ENCODE data around the gene PSMG2. TPM values are rescaled to one million over a fixed set of nuclear protein-coding genes. Genes with fewer than 3 reads are reported as not detected.

Gene PSMG2, protein sequence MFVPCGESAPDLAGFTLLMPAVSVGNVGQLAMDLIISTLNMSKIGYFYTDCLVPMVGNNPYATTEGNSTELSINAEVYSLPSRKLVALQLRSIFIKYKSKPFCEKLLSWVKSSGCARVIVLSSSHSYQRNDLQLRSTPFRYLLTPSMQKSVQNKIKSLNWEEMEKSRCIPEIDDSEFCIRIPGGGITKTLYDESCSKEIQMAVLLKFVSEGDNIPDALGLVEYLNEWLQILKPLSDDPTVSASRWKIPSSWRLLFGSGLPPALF
- 10 to 100 TPM; 72.1 to 80.5 TPM for total RNA-seq

DNA sequence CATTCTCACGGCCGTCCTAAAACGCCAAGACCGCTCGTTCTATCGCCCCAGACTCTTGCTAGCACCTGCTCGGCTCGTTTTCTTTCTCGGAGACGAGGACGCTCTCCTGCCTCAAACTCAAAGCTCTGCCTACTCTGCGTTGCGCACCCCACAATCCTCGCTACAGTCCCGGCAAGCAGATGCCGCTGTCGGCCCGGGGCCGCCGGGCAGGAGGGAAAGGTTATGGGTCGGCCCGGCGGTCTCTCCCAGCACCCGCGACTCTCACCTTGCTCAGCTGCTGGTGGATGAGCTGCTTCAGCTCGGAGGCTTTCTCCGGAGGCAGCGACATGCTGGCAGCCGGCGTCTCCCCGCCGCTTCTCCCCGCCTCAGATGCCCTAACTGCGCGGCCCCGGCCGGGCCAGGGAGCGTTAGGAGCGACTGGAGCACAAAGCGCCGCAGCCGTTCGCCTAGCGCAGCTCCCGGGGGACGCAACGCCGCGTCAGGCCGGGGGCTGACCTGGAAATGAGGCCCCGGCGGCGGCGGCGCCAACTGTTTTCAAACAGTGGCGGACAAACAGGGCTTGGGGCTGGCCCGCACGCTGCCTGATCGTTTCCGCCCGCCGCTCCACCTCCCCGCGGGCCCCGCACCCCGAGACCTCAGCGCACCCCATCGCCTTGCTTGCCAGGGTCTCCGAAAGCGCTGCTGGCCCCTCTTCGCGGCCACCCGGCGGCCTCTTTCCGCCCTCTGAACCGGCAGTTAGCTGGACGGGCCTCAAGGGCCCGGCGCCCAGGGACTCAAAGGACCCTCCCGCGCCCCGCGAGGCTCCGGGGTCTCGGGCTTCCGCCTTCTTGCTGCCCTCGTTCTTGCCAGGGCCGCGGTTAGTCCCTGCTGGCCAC, at the start of gene PSMG2, which contains the start of gene CEP76:
Gene PSMG2 (plus strand): TSS at position 822 of the 875 bp plus-strand sequence. CDS start 66 bp downstream, outside the sequence.
Gene CEP76 (minus strand): TSS at position 503 of the 875 bp plus-strand sequence. CDS start 175 bp downstream, at position 328.
- DNase-seq (ENCODE audit: low spot score) (peak; percentile 90), ATAC-seq (peak; percentile 93 to 94)
- Mint-ChIP-seq H3K4me3 (peak within 1 kb of the TSS; percentile 96), H3K9me3 (no peaks in the 10 kb centered on the region), H3K36me3 (peaks cover 13% of the 10 kb centered on the region), H3K27ac (peak within 1 kb of the TSS; percentile 80 to 98), H3K4me1 (ENCODE audit: low read depth in 2 of 2) (peaks cover 32 to 43% of the 10 kb centered on the region in 2 donors), H3K27me3 (no peaks in the 10 kb centered on the region)

GRCh38 chr18:12654971-12655370, 47.9 kb upstream of the PSMG2 start:
- Mint-ChIP-seq H3K9me3 (no peaks in the 10 kb centered on the region), H3K36me3 (no peaks in the 10 kb centered on the region), H3K27ac (peak overlapping the region in 1 of 2 donors; percentile 26), H3K4me3 (peak overlapping the region; percentile 17), H3K27me3 (peaks cover 8 to 22% of the 10 kb centered on the region in 2 donors), H3K4me1 (ENCODE audit: low read depth in 2 of 2) (peaks cover 21 to 31% of the 10 kb centered on the region in 2 donors)
- DNase-seq (ENCODE audit: low spot score): no peak
- ATAC-seq: no peak

GRCh38 chr18:12656605-12656937, 46.3 kb upstream of the PSMG2 start:
- H3K4me1 Mint-ChIP-seq (ENCODE audit: low read depth in 2 of 2): peaks cover 21 to 31% of the 10 kb centered on the region in 2 donors
- DNase-seq (ENCODE audit: low spot score): no peak
- H3K36me3 Mint-ChIP-seq: no peaks in the 10 kb centered on the region
- peaks cover 8 to 22% of the 10 kb centered on the region in 2 donors for H3K27me3 Mint-ChIP-seq
- peak overlapping the region; percentile 68 for H3K4me3 Mint-ChIP-seq
- ATAC-seq: no peak
- peak overlapping the region in 1 of 2 donors; percentile 79 for H3K27ac Mint-ChIP-seq
- no peaks in the 10 kb centered on the region for H3K9me3 Mint-ChIP-seq

GRCh38 chr18:12656938-12657683, 45.7 kb upstream of the PSMG2 start:
- Mint-ChIP-seq H3K4me3 (peak overlapping the region; percentile 68), H3K36me3 (no peaks in the 10 kb centered on the region), H3K9me3 (no peaks in the 10 kb centered on the region), H3K4me1 (ENCODE audit: low read depth in 2 of 2) (peaks cover 21 to 31% of the 10 kb centered on the region in 2 donors), H3K27ac (peak overlapping the region in 1 of 2 donors; percentile 79), H3K27me3 (peaks cover 8 to 17% of the 10 kb centered on the region in 2 donors)
- DNase-seq (ENCODE audit: low spot score) (no peak), ATAC-seq (peak; percentile 76 to 77)

- H3K4me3 Mint-ChIP-seq: peak within 1 kb of the TSS; percentile 91
- H3K27me3 Mint-ChIP-seq: peaks cover 8 to 10% of the 10 kb centered on the region in 2 donors
- H3K27ac Mint-ChIP-seq: peak within 1 kb of the TSS; percentile 66 to 79
- no peaks in the 10 kb centered on the region for H3K36me3 Mint-ChIP-seq
- peaks cover 21 to 29% of the 10 kb centered on the region in 2 donors for H3K4me1 Mint-ChIP-seq (ENCODE audit: low read depth in 2 of 2)
- DNase-seq (ENCODE audit: low spot score) (peak; percentile 73), ATAC-seq (peak; percentile 85 to 93)
- H3K9me3 Mint-ChIP-seq: no peaks in the 10 kb centered on the region
Observed at GRCh38 chr18:12657684-12658425, 45.0 kb upstream of the PSMG2 start, which contains the start of gene SPIRE1. SPIRE1 (minus strand) TSS chr18:12658107; CDS start chr18:12657866, 241 bp downstream.

- Mint-ChIP-seq H3K9me3 (no peaks in the 10 kb centered on the region), H3K36me3 (no peaks in the 10 kb centered on the region), H3K4me3 (peak overlapping the region; percentile 91), H3K4me1 (ENCODE audit: low read depth in 2 of 2) (peaks cover 14 to 21% of the 10 kb centered on the region in 2 donors), H3K27me3 (peaks cover 3 to 7% of the 10 kb centered on the region in 2 donors), H3K27ac (peak overlapping the region; percentile 66 to 69)
- ATAC-seq (no peak), DNase-seq (ENCODE audit: low spot score) (no peak)
Observed at GRCh38 chr18:12658426-12659138, 44.3 kb upstream of the PSMG2 start.

- no peaks in the 10 kb centered on the region for H3K36me3 Mint-ChIP-seq
- no peak for DNase-seq (ENCODE audit: low spot score)
- no peak for ATAC-seq
- no peak overlapping the region for H3K4me3 Mint-ChIP-seq
- no peak overlapping the region for H3K27ac Mint-ChIP-seq
- H3K9me3 Mint-ChIP-seq: no peaks in the 10 kb centered on the region
- peaks cover 3% of the 10 kb centered on the region in 2 donors for H3K27me3 Mint-ChIP-seq
- H3K4me1 Mint-ChIP-seq (ENCODE audit: low read depth in 2 of 2): peaks cover 13 to 18% of the 10 kb centered on the region in 2 donors
Observed at GRCh38 chr18:12659904-12660605, 42.8 kb upstream of the PSMG2 start.

DNA sequence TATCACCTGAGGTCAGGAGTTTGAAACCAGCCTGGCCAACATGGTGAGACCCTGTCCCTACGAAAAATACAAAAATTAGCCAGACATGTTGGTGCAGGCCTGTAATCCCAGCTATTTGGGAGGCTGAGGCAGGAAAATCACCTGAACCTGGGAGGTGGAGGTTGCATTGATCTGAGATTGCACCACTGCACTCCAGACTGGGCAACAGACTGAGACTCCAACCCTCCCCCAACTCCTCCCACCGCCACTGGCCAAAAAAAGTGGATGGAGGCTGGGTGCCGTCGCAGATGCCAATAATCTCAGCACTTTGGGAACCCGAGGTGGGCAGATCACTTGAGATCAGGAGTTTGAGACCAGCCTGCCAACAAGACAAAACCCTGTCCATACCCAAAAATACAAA, 34.8 kb upstream of the PSMG2 start:
- no peak overlapping the region for H3K4me3 Mint-ChIP-seq
- no peak for ATAC-seq
- H3K27ac Mint-ChIP-seq: no peak overlapping the region
- H3K36me3 Mint-ChIP-seq: no peaks in the 10 kb centered on the region
- no peaks in the 10 kb centered on the region for H3K9me3 Mint-ChIP-seq
- H3K27me3 Mint-ChIP-seq: no peaks in the 10 kb centered on the region
- no peak for DNase-seq (ENCODE audit: low spot score)
- no peaks in the 10 kb centered on the region for H3K4me1 Mint-ChIP-seq (ENCODE audit: low read depth in 2 of 2)

DNA sequence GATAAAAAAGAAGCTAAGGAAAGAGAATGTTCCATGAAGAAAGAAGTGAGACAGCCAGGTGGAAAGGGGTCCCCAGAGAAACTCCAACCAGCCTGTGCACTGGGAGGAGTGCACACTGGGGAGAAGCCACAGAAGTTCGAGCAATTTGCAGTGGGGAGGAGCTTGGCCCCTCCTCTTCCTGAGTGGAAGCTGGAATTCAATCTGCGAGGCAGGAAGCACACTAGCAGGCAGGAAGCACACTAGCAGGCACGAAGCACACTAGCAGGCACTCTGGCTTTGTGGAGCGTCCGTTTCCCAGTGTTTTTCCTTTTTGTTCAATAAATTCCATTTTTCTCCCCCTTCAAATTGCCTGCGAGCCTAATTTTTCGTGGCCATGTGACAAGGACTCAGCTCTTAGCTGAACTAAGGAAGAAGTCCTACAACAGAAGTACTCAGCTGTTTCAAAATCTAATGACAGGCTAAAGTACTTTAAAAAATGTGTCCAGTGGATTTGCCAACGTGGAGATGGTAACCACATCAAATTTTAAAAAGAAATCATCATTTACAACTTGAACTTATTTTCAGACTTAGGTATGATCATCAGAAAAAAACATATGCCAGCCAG, 23.6 kb upstream of the PSMG2 start:
- peak overlapping the region in 1 of 2 donors; percentile 10 for H3K27ac Mint-ChIP-seq
- ATAC-seq (no peak), DNase-seq (ENCODE audit: low spot score) (no peak)
- no peaks in the 10 kb centered on the region for H3K27me3 Mint-ChIP-seq
- no peak overlapping the region for H3K4me3 Mint-ChIP-seq
- H3K4me1 Mint-ChIP-seq (ENCODE audit: low read depth in 2 of 2): peaks cover 4 to 6% of the 10 kb centered on the region in 2 donors
- no peaks in the 10 kb centered on the region for H3K9me3 Mint-ChIP-seq
- H3K36me3 Mint-ChIP-seq: no peaks in the 10 kb centered on the region

DNA sequence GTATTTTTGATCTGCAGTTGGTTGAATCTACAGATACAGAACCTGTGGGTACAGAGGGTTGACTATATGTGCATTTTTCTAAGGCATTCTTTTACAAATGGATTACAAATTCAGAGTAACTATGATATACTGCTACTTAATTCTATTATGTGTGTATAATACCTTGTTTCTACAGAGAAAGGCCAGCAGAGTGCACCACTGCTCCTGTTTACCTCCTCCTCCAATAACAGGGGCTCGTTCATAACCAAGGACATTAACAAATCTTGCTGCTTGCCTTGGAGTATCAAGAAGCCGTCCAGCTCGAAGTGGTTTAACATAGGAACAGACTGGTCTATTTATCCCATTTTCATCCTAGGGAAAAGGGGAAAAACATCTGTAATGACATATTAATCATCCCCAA, 16.7 kb upstream of the PSMG2 start:
- H3K4me1 Mint-ChIP-seq (ENCODE audit: low read depth in 2 of 2): no peaks in the 10 kb centered on the region
- no peak for DNase-seq (ENCODE audit: low spot score)
- H3K27ac Mint-ChIP-seq: no peak overlapping the region
- H3K36me3 Mint-ChIP-seq: no peaks in the 10 kb centered on the region
- H3K9me3 Mint-ChIP-seq: no peaks in the 10 kb centered on the region
- H3K4me3 Mint-ChIP-seq: no peak overlapping the region
- no peaks in the 10 kb centered on the region for H3K27me3 Mint-ChIP-seq
- ATAC-seq: no peak

- Mint-ChIP-seq H3K36me3 (peaks cover 6% of the 10 kb centered on the region), H3K27me3 (no peaks in the 10 kb centered on the region), H3K4me3 (no peak overlapping the region), H3K27ac (no peak overlapping the region), H3K4me1 (ENCODE audit: low read depth in 2 of 2) (peaks cover 3 to 6% of the 10 kb centered on the region in 2 donors), H3K9me3 (no peaks in the 10 kb centered on the region)
- no peak for DNase-seq (ENCODE audit: low spot score)
- ATAC-seq: no peak
Observed at GRCh38 chr18:12689256-12689850, 13.5 kb upstream of the PSMG2 start.
